ENCODE measurements around the gene FCRLB. TPM values are rescaled to one million over a fixed set of nuclear protein-coding genes. Genes with fewer than 3 reads are reported as not detected.

Gene FCRLB
- total and polyA plus RNA-seq, 7 donors: 0.06 to 0.58 (median 0.19) TPM; not detected in 1

DNA sequence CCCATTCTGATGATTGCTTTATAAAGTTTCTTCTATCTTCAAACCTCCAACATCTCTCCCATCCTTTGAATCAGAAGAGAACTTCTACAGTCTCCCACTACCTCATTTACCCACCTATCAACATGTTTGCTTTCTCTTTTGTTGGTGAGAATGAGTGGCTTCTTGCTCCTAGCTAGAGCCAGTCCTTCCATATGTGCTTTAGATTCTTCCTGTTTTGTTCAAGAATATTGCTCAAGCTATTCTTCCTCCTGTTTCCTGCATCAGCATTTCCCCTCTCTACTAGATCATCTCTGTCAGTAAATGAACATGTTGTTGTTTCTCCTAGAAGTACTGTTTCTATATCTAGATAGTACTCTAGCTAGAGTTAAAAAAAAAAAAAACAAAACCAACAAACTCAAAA lies 51.1 kb downstream of the FCRLB start:
- DNase-seq: no peak
- no peak overlapping the region for H3K27ac ChIP-seq
- TF ChIP-seq, protein P1, sequence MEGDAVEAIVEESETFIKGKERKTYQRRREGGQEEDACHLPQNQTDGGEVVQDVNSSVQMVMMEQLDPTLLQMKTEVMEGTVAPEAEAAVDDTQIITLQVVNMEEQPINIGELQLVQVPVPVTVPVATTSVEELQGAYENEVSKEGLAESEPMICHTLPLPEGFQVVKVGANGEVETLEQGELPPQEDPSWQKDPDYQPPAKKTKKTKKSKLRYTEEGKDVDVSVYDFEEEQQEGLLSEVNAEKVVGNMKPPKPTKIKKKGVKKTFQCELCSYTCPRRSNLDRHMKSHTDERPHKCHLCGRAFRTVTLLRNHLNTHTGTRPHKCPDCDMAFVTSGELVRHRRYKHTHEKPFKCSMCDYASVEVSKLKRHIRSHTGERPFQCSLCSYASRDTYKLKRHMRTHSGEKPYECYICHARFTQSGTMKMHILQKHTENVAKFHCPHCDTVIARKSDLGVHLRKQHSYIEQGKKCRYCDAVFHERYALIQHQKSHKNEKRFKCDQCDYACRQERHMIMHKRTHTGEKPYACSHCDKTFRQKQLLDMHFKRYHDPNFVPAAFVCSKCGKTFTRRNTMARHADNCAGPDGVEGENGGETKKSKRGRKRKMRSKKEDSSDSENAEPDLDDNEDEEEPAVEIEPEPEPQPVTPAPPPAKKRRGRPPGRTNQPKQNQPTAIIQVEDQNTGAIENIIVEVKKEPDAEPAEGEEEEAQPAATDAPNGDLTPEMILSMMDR (IDR thresholded peaks at IDR 0.05): no peak
- no peaks in the 10 kb centered on the region for H3K27me3 ChIP-seq (ENCODE audit: insufficient read depth in 3 of 3, low read length in 2 of 3)
- H3K9me3 ChIP-seq: no peaks in the 10 kb centered on the region
- H3K4me1 ChIP-seq: peaks cover 27% of the 10 kb centered on the region
- ATAC-seq: no peak
- intact Hi-C loops (cut with DNase I): no loop called here
- H3K4me3 ChIP-seq: no peak overlapping the region
- H3K36me3 ChIP-seq (ENCODE audit: insufficient read depth in 1 of 2, low read depth in 1 of 2): peaks cover 0 to 2% of the 10 kb centered on the region in 2 donors

DNA sequence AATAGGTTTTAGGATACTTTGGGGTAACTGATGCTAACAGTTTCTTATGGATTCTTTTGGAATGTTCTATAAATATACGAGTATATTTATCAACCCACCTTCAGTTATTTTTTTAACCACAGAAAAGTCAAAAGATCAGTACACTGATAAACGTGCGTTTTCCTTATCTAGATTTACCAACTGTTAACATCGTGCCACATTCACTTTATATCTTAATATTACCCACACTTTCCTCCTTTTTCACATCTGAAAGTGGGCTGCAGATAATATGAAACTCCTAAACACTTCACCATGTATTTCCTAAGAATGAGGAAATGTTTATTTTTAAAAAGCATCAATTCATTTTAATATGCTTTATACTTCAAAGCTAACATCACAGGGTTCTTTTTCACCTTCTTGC lies 52.4 kb downstream of the FCRLB start:
- H3K4me3 ChIP-seq: no peak overlapping the region
- no peak for ATAC-seq
- H3K9me3 ChIP-seq: no peaks in the 10 kb centered on the region
- H3K4me1 ChIP-seq: peaks cover 21% of the 10 kb centered on the region
- DNase-seq: no peak
- H3K27me3 ChIP-seq (ENCODE audit: insufficient read depth in 3 of 3, low read length in 2 of 3): no peaks in the 10 kb centered on the region
- 76 to 86% (median 83%) methylated on average over 4 of the region's 4 CpGs for WGBS, 3 donors
- TF ChIP-seq, protein P1 (IDR thresholded peaks at IDR 0.05): no peak
- H3K36me3 ChIP-seq (ENCODE audit: insufficient read depth in 1 of 2, low read depth in 1 of 2): peaks cover 2 to 8% of the 10 kb centered on the region in 2 donors
- intact Hi-C loops (cut with DNase I): no loop called here
- H3K27ac ChIP-seq: no peak overlapping the region

DNA sequence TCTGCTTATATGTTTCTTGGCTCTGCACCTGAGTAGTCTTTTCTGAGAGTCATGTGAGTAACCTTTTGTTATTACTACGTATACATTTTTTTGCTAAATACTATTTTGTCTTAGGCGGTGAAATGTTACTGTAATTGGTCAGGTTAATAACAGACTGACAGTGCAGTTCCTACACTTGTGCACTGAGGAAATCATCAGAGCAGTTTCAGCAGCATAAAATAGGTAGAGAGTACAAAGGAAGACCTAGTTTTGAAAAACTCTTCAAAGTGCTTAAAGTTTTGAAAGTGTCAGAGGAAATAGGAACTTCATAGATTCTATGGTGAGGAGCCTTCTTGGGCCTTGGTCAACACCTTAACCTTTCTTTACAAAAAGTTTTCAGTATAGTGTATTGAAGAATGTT lies 55.9 kb downstream of the FCRLB start:
- Histone ChIP-seq H3K36me3 (ENCODE audit: insufficient read depth in 1 of 2, low read depth in 1 of 2) (peaks cover 7 to 37% of the 10 kb centered on the region in 2 donors), H3K27ac (no peak overlapping the region), H3K4me3 (no peak overlapping the region), H3K27me3 (ENCODE audit: insufficient read depth in 3 of 3, low read length in 2 of 3) (no peaks in the 10 kb centered on the region), H3K4me1 (peaks cover 7% of the 10 kb centered on the region), H3K9me3 (no peaks in the 10 kb centered on the region)
- intact Hi-C loops (cut with DNase I): no loop called here
- WGBS, 3 donors: 88 to 92% (median 90%) methylated on average over 2 of the region's 2 CpGs
- TF ChIP-seq, protein P1 (IDR thresholded peaks at IDR 0.05): no peak
- no peak for DNase-seq
- ATAC-seq: no peak

Other genes with a start within 250 kb of the FCRLB start
- gene FCGR2A, start 216.1 kb upstream of the FCRLB start, total RNA-seq: 10 to 100 TPM in 1 of 4 donors, 1 to 10 TPM in 3; 6.6 to 11.6 (median 7.3) TPM
- gene FCGR2A, start 216.1 kb upstream of the FCRLB start, polyA plus RNA-seq: 1 to 10 TPM; 1.1 to 2.5 (median 1.2) TPM
- 10 to 100 TPM in 1 of 4 donors, 1 to 10 TPM in 2, under 1 TPM in 1; 0.49 to 37.7 (median 5.7) TPM for gene HSPA6, start 197.0 kb upstream of the FCRLB start, total RNA-seq
- gene HSPA6, start 197.0 kb upstream of the FCRLB start, polyA plus RNA-seq: under 1 TPM; 0.32 to 0.98 (median 0.85) TPM
- gene FCGR3A, start 171.7 kb upstream of the FCRLB start, total RNA-seq: 10 to 100 TPM in 1 of 4 donors, 1 to 10 TPM in 3; 1.8 to 11.4 (median 8.1) TPM
- gene FCGR3A, start 171.7 kb upstream of the FCRLB start, polyA plus RNA-seq: 1 to 10 TPM; 1.8 to 4.7 (median 2.1) TPM
- gene FCGR3B, start 90.4 kb upstream of the FCRLB start, total RNA-seq: 1 to 10 TPM in 3 of 4 donors, under 1 TPM in 1; 0.83 to 3.9 (median 2.5) TPM
- gene FCGR3B, start 90.4 kb upstream of the FCRLB start, polyA plus RNA-seq: under 1 TPM; 0.08 to 0.32 (median 0.11) TPM
- 10 to 100 TPM in 1 of 4 donors, 1 to 10 TPM in 3; 3.0 to 11.3 (median 7.2) TPM for gene FCGR2B, start 58.4 kb upstream of the FCRLB start, total RNA-seq
- gene FCGR2B, start 58.4 kb upstream of the FCRLB start, polyA plus RNA-seq: 1 to 10 TPM; 1.2 to 2.6 (median 2.0) TPM
- gene FCRLA, start 14.3 kb upstream of the FCRLB start, total RNA-seq: under 1 TPM in 3 of 4 donors, not detected in 1; 0.36 to 0.90 (median 0.49) TPM
- under 1 TPM in 2 of 3 donors, not detected in 1; 0.10 to 0.17 TPM for gene FCRLA, start 14.3 kb upstream of the FCRLB start, polyA plus RNA-seq
- 10 to 100 TPM in 1 of 4 donors, 1 to 10 TPM in 3; 4.4 to 10.9 (median 5.6) TPM for gene DUSP12, start 28.2 kb downstream of the FCRLB start, total RNA-seq
- gene DUSP12, start 28.2 kb downstream of the FCRLB start, polyA plus RNA-seq: 10 to 100 TPM in 2 of 3 donors, 1 to 10 TPM in 1; 9.9 to 15.3 (median 10.6) TPM
- gene ATF6, start 44.8 kb downstream of the FCRLB start, total RNA-seq: 10 to 100 TPM; 11.0 to 17.1 (median 13.8) TPM
- 10 to 100 TPM in 1 of 3 donors, 1 to 10 TPM in 2; 6.4 to 10.6 (median 8.6) TPM for gene ATF6, start 44.8 kb downstream of the FCRLB start, polyA plus RNA-seq